Ovary (tissue), 3 donors: Measurements from ENCODE around the gene PPP2R1B.

Experiments
- EP300 ChIP-seq: sonication (generic); formaldehyde crosslinking; IDR thresholded peaks from one replicate; pipeline ENCODE4 v1.6.1; 2017; ENCODE audit warnings: antibody characterized with exemption
- POLR2A ChIP-seq: fragments of 450-650 bp; IDR thresholded peaks from one replicate; pipeline ENCODE4 v1.6.1; 2017; ENCODE audit warnings: antibody characterized with exemption, mild to moderate bottlenecking, moderate library complexity
- TF ChIP-seq, protein P1 (sequence below), 3 donors: fragments of 450-650 bp in 2 of 3; fragments of 200-600 bp in 1 of 3; IDR thresholded peaks; one replicate each; pipeline versions ENCODE4 v1.5.1 to v1.8.0; 2016 to 2022; ENCODE audit warnings: antibody characterized with exemption in 3 of 3, mild to moderate bottlenecking in 1 of 3
- donor health status: DM: no; HTN: no; CAD: no.

DNA sequence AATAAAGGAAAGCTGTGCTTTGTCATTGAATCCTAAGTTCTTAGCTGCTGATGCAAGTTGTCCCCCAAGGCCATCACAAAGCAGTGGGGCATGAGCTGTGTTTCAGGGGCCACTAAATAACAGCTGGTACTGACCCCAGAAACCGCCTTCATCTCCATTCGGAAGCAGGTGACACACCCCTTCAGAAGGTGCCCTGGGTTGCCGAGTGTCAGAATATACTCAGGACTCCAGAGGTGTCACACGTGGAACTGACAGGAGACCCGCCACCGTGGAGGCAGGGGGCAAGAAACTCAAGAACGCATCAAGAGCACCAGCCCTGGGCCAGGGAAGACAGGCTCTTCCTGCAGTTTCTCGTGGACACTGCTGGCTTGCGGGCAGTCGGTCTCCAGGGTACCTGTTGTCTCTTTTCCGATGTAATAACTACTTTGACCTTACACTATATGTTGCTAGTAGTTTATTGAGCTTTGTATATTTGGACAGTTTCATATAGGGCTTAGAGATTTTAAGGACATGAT is 41.5 kb downstream of the PPP2R1B start:
- TF ChIP-seq, protein P1, sequence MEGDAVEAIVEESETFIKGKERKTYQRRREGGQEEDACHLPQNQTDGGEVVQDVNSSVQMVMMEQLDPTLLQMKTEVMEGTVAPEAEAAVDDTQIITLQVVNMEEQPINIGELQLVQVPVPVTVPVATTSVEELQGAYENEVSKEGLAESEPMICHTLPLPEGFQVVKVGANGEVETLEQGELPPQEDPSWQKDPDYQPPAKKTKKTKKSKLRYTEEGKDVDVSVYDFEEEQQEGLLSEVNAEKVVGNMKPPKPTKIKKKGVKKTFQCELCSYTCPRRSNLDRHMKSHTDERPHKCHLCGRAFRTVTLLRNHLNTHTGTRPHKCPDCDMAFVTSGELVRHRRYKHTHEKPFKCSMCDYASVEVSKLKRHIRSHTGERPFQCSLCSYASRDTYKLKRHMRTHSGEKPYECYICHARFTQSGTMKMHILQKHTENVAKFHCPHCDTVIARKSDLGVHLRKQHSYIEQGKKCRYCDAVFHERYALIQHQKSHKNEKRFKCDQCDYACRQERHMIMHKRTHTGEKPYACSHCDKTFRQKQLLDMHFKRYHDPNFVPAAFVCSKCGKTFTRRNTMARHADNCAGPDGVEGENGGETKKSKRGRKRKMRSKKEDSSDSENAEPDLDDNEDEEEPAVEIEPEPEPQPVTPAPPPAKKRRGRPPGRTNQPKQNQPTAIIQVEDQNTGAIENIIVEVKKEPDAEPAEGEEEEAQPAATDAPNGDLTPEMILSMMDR (IDR thresholded peaks at IDR 0.05), result no peak
- no peak for TF ChIP-seq POLR2A
- no peak for TF ChIP-seq EP300
